B cell (primary cell): Measurements from ENCODE around the gene PPCDC. TPM values are rescaled to one million over a fixed set of nuclear protein-coding genes. Genes with fewer than 3 reads are reported as not detected.

Source experiments
- ATAC-seq: fragments of 200-7000 bp; cut with Tn5 transposase; one replicate; pipeline ENCODE4 v1.10.0; 2021; ENCODE audit warnings: low read depth, mild to moderate bottlenecking, moderate number of reproducible peaks, moderate library complexity
- CTCF ChIA-PET: fragments of 350-600 bp; sonication (Branson Sonifier 250); formaldehyde crosslinking; loops from one replicate; lab custom pipeline; 2021; ENCODE audit warnings: antibody characterized with exemption, inconsistent platforms; lab: Charles Lee
- POLR2A ChIA-PET: fragments of 350-600 bp; sonication (Branson Sonifier 250); formaldehyde crosslinking; loops from one replicate; lab custom pipeline; 2021; ENCODE audit warnings: antibody characterized with exemption; lab: Charles Lee
- DNase-seq: peaks from one replicate; pipeline ENCODE4 v3.0.0; 2013
- H2AFZ ChIP-seq: 2 replicates; pipeline ENCODE4 v1.6.1; 2012; ENCODE audit warnings: mild to moderate bottlenecking, low read depth, low read length; ENCODE audit not compliant: insufficient read depth, poor library complexity, severe bottlenecking
- H3K27ac ChIP-seq, 2 donors: 1 replicate in 1 of 2; 2 replicates in 1 of 2; pipeline ENCODE4 v1.5.1; 2012 to 2013; ENCODE audit warnings: low read length in 2 of 2, mild to moderate bottlenecking in 2 of 2, moderate library complexity in 1 of 2
- H3K27me3 ChIP-seq, 4 experiments: fragments of 200-600 bp in 1 of 4; sonication (generic) in 1 of 4; replicated peaks in 1 of 4; 1 replicate in 2 of 4; 2 replicates in 2 of 4; pipeline versions ENCODE4 v1.6.1 to v1.7.0; 2013 to 2016; ENCODE audit warnings: low read length in 3 of 4, mild to moderate bottlenecking in 2 of 4, mixed read lengths in 1 of 4, moderate library complexity in 1 of 4; ENCODE audit not compliant: insufficient read depth in 4 of 4, control insufficient read depth in 3 of 4; ENCODE audit errors: control extremely low read depth in 1 of 4
- H3K36me3 ChIP-seq, 2 experiments: replicated peaks in 1 of 2; 1 replicate in 1 of 2; 2 replicates in 1 of 2; pipeline versions ENCODE4 v1.6.1 to v1.7.1; 2013; ENCODE audit warnings: low read length in 1 of 2; ENCODE audit not compliant: insufficient read depth in 2 of 2, control insufficient read depth in 1 of 2; ENCODE audit errors: control extremely low read depth in 1 of 2, extremely low read depth in 1 of 2
- H3K4me1 ChIP-seq, 2 donors: fragments of 200-600 bp in 1 of 2; sonication (generic) in 1 of 2; 1 replicate in 1 of 2; 2 replicates in 1 of 2; pipeline versions ENCODE4 v1.5.1 to v1.6.1; 2013 to 2017; ENCODE audit warnings: low read length in 2 of 2; ENCODE audit not compliant: control insufficient read depth in 2 of 2, insufficient read depth in 2 of 2
- H3K4me2 ChIP-seq: replicated peaks from 2 replicates; pipeline ENCODE3; 2012; ENCODE audit warnings: mild to moderate bottlenecking, low read depth, low read length; ENCODE audit not compliant: poor library complexity, severe bottlenecking
- H3K4me3 ChIP-seq, 5 experiments: fragments of 200-600 bp in 1 of 5; sonication (generic) in 1 of 5; 1 replicate in 3 of 5; 2 replicates in 2 of 5; pipeline versions ENCODE4 v1.5.1 to v1.7.0; 2011 to 2016; ENCODE audit warnings: low read length in 4 of 5, mild to moderate bottlenecking in 4 of 5, low read depth in 2 of 5, control low read depth in 1 of 5, moderate library complexity in 1 of 5; ENCODE audit not compliant: insufficient read depth in 1 of 5; ENCODE audit errors: control extremely low read depth in 1 of 5, extremely low read depth in 1 of 5
- H3K79me2 ChIP-seq: fragments of 200-600 bp; sonication (generic); one replicate; pipeline ENCODE4 v1.6.0; 2016; ENCODE audit warnings: low read length; ENCODE audit not compliant: control insufficient read depth, insufficient read depth
- H3K9ac ChIP-seq: fragments of 200-600 bp; sonication (generic); 2 replicates; pipeline ENCODE4 v1.6.1; 2017; ENCODE audit warnings: mild to moderate bottlenecking, low read length, moderate library complexity
- H3K9me3 ChIP-seq, 3 donors: one replicate each; pipeline versions ENCODE4 v1.6.1 to v1.7.1; 2013; ENCODE audit warnings: low read length in 2 of 3; ENCODE audit not compliant: control insufficient read depth in 2 of 3, insufficient read depth in 1 of 3; ENCODE audit errors: control extremely low read depth in 1 of 3
- H4K20me1 ChIP-seq: 2 replicates; pipeline ENCODE4 v1.6.0; 2012; ENCODE audit warnings: mild to moderate bottlenecking, low read length; ENCODE audit not compliant: insufficient read depth, control insufficient read depth, poor library complexity, severe bottlenecking
- H3K27ac Mint-ChIP-seq: one replicate; pipeline ENCODE4 v1.8.0; 2021; ENCODE audit warnings: mixed read lengths
- H3K27me3 Mint-ChIP-seq: one replicate; pipeline ENCODE4 v1.8.0; 2021; ENCODE audit warnings: mixed read lengths
- H3K4me1 Mint-ChIP-seq: one replicate; pipeline ENCODE4 v1.8.0; 2021; ENCODE audit warnings: mixed read lengths
- H3K4me3 Mint-ChIP-seq: one replicate; pipeline ENCODE4 v1.8.0; 2021; ENCODE audit warnings: mixed read lengths
- H3K9me3 Mint-ChIP-seq: one replicate; pipeline ENCODE4 v1.8.0; 2022; ENCODE audit warnings: mixed read lengths; ENCODE audit not compliant: insufficient read depth
- EZH2 ChIP-seq: IDR thresholded peaks from 2 replicates; pipeline ENCODE4 v1.6.1; 2012; ENCODE audit warnings: borderline replicate concordance, low read depth, mild to moderate bottlenecking, moderate library complexity, low read length; ENCODE audit not compliant: insufficient read depth, poor library complexity, severe bottlenecking
- WGBS: methylation state at CpG from one replicate; pipeline ENCODE4 v1.1.5; 2013; ENCODE audit warnings: missing lambda C conversion rate; ENCODE audit not compliant: insufficient coverage; 5-methylcytosine and 5-hydroxymethylcytosine counted together
- intact Hi-C: fragments of 100-400 bp; cut with micrococcal nuclease; formaldehyde crosslinking; loops from one replicate; pipeline ENCODE4 v1.10.0; 2022
- polyA plus RNA-seq: library from polyadenylated mRNA; depleted of rRNA; stranded (reverse); fragments of >200 nt; gene quantifications from 2 replicates; pipeline ENCODE4 v1.2.3, GENCODE V29; 2012
- total RNA-seq, 2 donors: library from RNA; stranded (reverse); fragments of 120-200 nt in 1 of 2; gene quantifications; 1 replicate in 1 of 2; 2 replicates in 1 of 2; pipeline versions ENCODE4 v1.2.3 to v1.2.4, GENCODE V29; 2013 to 2022
- TF ChIP-seq, protein P1 (sequence below): fragments of 200-600 bp; IDR thresholded peaks from one replicate; pipeline ENCODE4 v1.8.0; 2022; ENCODE audit warnings: antibody characterized with exemption, mild to moderate bottlenecking

Gene PPCDC
- total and polyA plus RNA-seq, 2 donors (not counting 1 experiment from before 2014, with no cell fraction given): 15.1 to 19.7 TPM

DNA sequence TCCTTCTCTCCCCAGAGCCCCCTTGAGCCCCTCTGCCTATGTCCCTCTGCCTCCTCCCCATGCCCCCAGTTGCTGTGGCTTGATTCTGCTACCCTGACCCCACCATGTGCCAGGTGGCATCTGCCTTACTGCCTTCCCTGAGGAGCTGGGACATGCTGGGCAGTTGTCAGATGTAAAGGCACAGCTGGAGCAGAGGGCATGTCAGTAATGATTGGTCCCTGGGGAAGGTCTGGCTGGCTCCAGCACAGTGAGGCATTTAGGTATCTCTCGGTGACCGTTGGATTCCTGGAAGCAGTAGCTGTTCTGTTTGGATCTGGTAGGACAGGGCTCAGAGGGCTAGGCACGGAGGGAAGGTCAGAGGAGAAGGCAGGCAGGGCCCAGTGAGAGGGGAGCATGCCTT lies 3.5 kb upstream of the PPCDC start:
- no peak for ATAC-seq
- no peak for TF ChIP-seq EZH2
- TF ChIP-seq, protein P1, sequence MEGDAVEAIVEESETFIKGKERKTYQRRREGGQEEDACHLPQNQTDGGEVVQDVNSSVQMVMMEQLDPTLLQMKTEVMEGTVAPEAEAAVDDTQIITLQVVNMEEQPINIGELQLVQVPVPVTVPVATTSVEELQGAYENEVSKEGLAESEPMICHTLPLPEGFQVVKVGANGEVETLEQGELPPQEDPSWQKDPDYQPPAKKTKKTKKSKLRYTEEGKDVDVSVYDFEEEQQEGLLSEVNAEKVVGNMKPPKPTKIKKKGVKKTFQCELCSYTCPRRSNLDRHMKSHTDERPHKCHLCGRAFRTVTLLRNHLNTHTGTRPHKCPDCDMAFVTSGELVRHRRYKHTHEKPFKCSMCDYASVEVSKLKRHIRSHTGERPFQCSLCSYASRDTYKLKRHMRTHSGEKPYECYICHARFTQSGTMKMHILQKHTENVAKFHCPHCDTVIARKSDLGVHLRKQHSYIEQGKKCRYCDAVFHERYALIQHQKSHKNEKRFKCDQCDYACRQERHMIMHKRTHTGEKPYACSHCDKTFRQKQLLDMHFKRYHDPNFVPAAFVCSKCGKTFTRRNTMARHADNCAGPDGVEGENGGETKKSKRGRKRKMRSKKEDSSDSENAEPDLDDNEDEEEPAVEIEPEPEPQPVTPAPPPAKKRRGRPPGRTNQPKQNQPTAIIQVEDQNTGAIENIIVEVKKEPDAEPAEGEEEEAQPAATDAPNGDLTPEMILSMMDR: no peak
- Mint-ChIP-seq H3K4me3 (no peak overlapping the region), H3K27me3 (peaks cover 48% of the 10 kb centered on the region), H3K9me3 (no peaks in the 10 kb centered on the region), H3K4me1 (peaks cover 10% of the 10 kb centered on the region), H3K27ac (no peak overlapping the region)
- Histone ChIP-seq H3K4me3 (no peak overlapping the region), H3K4me1 (peaks cover 5 to 15% of the 10 kb centered on the region in 2 donors), H4K20me1 (no peaks in the 10 kb centered on the region), H3K9ac (no peak overlapping the region), H3K27ac (no peak overlapping the region), H3K9me3 (peaks cover 0 to 9% (median 0%) of the 10 kb centered on the region in 3 donors), H3K4me2 (no peak overlapping the region), H3K79me2 (peaks cover 8% of the 10 kb centered on the region), H3K27me3 (peaks cover 0 to 58% (median 31%) of the 10 kb centered on the region in 4 experiments), H3K36me3 (no peaks in the 10 kb centered on the region), H2AFZ (no peak overlapping the region)
- CTCF ChIA-PET: interaction anchor here (1.3 kb wide), 1 partner anchor 23 kb away, joined by 3 read pairs; no protein-coding TSS in a partner anchor
- DNase-seq: no peak
- WGBS: 93% methylated on average over 3 of the region's 3 CpGs
- POLR2A ChIA-PET: interaction anchor here (0.8 kb wide), 1 partner anchor 9 kb away, joined by 8 read pairs; no protein-coding TSS in a partner anchor
- intact Hi-C loops: loop anchor here (5.0 to 10.0 kb wide), 3 partner anchors 403 to 625 kb away; partner anchors contain the start of genes CLK3, IMP3, SIN3A and SNX33

DNA sequence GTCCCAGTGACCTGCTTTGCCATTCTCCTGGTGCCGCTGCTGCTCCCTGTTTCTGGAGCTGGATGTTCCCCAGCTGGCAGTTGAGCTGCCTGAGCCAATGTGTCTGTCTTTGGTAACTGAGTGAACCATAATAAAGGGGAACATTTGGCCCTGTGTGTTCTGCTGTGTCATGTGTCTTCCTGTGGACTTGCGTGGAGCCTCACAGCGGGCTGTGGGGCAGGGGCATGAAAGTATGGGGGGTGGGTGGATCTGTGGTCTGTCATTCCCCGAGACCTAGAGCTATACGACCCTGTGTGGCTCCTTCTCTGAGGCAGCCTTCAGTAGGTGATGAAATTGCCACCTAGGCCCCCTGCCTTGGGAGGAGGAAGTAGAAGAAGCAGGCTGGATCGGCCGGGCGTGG lies 2.0 kb upstream of the PPCDC start:
- ATAC-seq (no peak), DNase-seq (no peak)
- Mint-ChIP-seq H3K9me3 (no peaks in the 10 kb centered on the region), H3K27me3 (peaks cover 40% of the 10 kb centered on the region), H3K4me3 (no peak overlapping the region), H3K4me1 (peaks cover 14% of the 10 kb centered on the region), H3K27ac (peak overlapping the region; percentile 59)
- Histone ChIP-seq H3K4me3 (no peak overlapping the region), H3K79me2 (peaks cover 8% of the 10 kb centered on the region), H3K9ac (no peak overlapping the region), H3K4me2 (no peak overlapping the region), H3K36me3 (no peaks in the 10 kb centered on the region), H3K9me3 (peaks cover 0 to 9% (median 0%) of the 10 kb centered on the region in 3 donors), H4K20me1 (no peaks in the 10 kb centered on the region), H2AFZ (no peak overlapping the region), H3K27me3 (peaks cover 0 to 50% (median 26%) of the 10 kb centered on the region in 4 experiments), H3K4me1 (peaks cover 5 to 18% of the 10 kb centered on the region in 2 donors), H3K27ac (no peak overlapping the region)
- TF ChIP-seq EZH2: no peak
- TF ChIP-seq, protein P1: no peak
- intact Hi-C loops: loop anchor here (5.0 to 10.0 kb wide), 3 partner anchors 404 to 623 kb away; partner anchors contain the start of genes CLK3, IMP3, SIN3A and SNX33
- 66% methylated on average over 5 of the region's 8 CpGs for WGBS
- ChIA-PET POLR2A (no interaction called here), CTCF (interaction anchor here (1.0 kb wide), 1 partner anchor 8 kb away, joined by 4 read pairs; no protein-coding TSS in a partner anchor)
